GM19351 (cell line): ENCODE data around the gene TCFL5.

Source experiments
- ATAC-seq: cut with Tn5 transposase; IDR thresholded peaks from one replicate; pipeline ENCODE4 v1.9.1; 2021; ENCODE audit warnings: mild to moderate bottlenecking, moderate library complexity; ENCODE audit not compliant: unreplicated experiment

The TCFL5 gene

DNA sequence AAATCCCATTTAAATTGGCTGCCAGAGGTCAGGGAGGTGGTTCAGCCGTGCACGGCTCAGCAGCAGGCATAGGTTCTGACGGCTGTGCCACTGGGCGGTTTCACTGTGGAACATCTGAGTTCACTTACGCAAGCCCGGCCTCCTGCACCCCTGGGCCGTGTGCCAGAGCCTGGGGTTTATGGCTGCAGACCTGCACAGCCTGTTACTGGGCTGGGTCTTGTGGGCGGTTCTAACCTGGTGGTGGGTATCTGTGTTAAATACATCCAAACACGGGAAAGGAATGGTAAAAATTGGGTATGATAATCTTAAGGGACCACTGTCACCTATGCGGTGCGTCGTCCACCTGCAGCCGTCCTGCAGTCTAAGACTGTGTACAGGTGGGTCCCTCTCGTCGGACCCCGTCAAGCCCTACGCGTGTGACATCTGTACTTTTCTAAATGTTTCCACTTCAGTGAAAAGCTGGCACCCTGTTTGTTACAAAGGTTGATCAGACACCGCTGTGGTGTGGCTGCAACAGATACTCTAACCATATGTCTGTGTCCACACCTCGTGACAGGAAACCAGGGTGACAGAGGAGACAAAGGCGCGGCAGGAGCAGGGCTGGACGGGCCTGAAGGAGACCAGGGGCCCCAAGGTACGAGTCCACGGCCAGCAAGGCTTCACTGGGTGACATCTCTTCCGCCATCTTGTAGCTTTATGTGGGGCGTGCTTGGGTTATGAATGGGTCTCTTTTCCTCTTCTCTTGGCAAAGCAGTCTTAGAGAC, 23.3 kb downstream of the TCFL5 start:
- ATAC-seq: no peak

DNA sequence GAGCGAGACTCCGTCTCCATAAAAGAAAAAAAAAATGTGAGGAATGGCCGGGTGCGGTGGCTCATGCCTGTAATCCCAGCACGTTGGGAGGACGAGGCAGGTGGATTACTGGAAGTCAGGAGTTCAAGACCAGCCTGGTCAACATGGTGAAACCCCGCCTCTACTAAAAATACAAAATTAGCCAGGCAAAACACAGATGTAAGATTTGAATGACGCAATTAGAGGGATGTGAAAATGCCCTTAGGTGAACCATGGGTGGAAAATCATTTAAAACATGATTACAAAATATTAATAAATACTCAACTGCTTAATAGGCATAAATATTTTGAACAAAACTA, 23.9 kb downstream of the TCFL5 start:
- no peak for ATAC-seq

DNA sequence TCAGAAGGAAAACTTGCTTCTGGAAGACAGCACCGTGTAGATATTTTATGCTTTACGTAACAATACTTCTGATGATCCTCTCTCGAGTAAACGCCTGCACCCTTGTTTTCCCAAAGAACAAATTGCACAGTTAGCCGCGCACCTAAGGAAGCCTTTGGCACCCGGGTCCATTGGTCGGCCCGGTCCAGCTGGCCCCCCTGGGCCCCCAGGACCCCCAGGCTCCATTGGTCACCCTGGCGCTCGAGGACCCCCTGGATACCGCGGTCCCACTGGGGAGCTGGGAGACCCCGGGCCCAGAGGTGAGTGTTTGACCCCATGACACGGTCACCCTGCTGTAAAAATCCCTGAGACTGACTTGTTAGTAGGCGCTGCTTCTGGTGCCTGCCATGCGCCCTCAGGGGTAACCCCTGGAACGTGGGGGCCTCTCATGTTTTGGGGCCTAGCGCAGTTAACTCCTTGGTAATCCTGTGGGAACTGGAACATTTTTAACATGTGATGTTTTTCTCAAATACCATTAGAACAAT, 24.6 kb downstream of the TCFL5 start:
- no peak for ATAC-seq

DNA sequence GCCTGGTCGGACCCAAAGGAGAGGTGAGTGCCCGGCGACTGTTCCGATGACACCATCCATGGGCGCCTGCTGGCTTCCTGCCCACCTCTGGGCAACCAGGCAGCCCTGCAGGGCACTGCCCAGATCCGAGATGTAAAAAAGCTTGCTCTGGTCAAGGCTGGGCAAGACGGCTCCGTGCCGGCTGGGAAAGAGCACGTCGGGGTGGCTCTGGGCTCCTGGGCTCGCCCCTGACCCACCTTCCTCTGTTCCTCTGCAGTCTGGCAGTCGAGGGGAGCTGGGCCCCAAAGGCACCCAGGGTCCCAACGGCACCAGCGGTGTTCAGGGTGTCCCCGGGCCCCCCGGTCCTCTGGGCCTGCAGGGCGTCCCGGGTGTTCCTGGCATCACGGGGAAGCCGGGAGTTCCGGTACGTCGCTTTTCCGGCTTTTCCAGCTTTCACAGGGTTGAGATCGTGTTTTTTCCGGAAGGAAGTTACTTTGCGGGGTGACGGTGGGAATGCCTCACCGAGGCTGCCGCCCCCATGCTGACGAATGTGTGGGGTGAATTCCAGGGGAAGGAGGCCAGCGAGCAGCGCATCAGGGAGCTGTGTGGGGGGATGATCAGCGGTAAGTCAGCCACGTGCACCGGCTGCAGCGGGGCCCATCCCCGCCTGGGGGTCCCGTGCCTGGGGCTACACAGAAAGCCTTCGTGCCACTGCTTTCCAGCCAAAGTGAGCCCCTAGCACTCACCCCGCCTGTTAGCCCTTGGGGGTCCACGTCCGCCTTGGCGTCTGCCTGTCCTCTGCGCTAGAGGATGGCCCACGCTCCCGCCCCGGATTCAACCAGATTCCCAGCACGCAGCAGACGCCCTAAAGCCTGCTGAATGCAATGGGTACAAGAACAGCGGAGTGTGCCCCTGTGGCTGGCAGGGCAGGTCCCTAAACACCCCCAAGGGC, 25.4 kb downstream of the TCFL5 start:
- no peak for ATAC-seq

DNA sequence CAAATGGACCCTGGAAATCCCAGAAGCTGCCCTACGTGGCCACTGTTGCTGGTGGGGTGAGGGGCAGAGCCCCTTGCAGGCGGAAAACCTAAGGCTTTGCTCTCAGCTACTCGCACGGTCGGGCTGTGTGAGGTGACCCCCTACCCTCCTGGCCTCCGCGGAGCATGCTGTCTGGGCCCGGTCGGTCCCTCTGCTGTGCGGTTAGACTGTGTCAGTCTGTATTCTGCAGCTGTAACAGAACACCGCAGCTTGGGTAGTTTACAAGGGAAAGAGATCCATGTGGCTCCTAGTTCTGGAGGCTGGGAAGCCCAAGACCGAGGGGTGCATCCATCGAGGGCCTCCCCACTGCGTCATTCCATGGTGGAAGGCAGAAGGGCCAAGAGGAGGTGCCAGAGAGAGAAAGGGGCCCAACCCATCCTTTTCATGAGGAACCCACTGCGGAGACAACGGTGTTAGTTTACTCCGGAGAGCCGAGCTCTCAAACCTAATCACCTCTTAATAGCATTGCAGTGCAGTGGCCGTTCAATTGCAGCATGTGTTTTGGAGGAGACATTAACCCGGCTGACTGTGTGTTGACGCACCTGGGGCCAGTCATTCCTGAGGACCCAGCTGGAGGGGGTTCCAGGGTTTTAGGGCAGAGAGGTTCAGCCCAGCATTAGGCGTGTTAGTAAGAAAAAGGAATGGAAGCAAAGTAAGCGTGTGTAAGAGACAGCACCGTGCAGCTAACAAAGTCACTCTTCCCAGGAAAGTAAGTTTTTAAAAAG, 26.5 kb downstream of the TCFL5 start:
- no peak for ATAC-seq

DNA sequence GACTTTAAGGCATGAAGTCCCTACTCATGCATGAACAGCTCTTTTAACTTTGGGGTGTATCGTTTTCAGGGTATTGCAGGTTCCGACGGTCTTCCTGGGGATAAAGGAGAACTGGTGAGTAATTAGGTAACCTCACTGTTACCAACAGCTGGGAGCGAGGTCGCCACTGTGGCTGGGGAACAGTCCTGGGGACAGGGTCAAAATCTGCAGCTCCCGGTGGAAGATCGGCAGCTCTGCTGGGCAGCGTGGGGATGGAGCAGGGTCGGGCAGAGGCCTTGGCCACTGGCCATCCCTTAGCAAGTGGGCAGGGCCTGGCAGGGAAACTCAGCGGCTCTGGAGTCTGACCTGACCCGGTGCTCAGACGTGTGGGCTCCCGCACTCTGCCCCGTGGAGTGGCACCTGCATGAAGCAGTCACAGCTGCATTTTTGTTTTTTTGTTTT, 28.7 kb downstream of the TCFL5 start:
- ATAC-seq: no peak

DNA sequence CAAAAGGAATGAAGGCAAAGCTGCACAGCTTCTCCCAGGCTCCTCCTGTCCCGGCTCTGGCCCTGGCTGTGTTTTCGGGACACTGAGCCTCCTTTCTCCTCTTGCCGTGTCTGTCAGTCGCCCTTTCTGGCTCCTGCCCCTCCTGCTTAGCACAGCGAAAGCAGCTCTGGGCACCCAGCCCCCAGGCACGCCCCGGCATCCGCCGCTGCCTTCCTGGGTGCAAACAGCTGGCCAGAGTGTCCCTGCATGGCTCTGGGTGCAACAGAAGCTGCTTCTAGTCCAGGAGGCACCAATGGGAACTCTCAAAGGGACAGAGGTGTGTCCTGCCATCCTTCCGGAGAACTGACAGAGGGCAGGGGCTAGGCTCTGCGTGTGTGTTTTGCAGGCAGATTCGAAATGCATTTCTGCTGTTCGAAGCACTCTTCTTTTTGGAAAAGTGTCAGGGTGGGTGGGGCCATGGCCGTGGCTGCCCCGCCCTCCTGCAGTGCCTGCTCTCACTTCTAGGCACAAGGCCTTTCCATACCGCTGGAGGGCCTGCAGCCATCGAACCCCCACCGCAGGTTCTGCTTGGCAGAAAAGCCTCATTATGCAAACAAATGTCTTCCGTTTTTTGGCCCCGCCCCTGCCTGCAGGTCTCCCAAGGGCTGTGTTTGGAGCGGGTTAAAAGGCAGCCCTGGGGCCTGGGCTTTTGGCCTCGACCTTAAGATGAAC, 29.3 kb downstream of the TCFL5 start:
- no peak for ATAC-seq

DNA sequence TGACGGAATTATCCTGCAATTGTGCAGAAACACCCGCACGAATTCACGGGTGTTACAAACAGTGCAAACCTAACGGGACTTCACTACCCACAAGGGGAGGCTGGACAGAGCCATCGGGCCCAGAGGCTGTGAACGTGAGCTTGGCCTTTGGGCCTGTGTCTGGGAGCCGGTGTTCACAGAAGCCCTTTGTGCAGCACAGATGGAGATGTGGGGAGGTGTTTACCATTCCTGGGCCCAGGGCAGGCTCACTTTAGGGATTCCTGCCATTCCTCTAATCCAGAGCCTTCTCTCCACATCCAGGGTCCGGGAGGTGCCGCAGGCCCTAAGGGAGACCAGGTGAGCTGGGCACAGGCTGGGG, 29.8 kb downstream of the TCFL5 start:
- no peak for ATAC-seq

DNA sequence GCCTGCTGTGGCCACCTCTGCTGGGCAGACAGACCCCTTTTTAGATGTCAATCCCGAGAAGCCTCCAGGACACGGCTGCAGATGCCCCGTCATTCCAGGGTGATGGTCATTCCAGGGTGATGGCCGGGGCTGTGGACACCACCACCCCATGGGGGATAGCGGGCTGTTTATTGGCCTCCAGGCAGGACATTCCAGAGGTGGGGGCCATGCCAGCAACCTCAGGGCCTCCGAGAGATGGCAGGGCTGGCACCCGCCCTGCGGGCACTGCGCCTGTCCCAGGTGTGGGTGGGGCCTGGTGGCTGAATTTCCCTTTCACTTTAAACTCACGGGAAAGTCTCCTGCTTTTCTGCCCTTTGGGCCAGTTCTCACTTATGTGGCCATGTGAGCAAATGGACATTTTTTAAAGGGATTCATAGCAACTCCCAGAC, 30.2 kb downstream of the TCFL5 start:
- no peak for ATAC-seq

DNA sequence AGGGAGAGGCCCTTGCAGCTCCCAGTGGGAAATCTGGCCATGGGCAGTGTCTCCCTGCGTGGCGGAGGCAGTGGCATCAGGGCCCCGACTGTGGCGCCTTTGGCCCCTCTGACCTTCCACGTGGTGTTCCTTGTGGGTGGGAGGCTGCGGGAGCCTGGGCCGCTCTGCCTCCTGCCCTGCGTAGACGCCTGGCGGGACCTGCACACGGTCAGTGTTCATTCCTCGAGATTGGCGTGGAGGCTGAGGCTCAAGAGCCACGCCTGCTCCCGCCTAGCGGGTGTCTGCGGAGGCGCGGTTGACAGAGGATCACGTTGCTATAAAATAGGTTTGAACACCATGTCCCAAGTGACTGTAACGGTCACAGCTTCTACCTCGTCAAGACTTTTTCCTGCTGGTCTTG, 30.8 kb downstream of the TCFL5 start:
- ATAC-seq: no peak

DNA sequence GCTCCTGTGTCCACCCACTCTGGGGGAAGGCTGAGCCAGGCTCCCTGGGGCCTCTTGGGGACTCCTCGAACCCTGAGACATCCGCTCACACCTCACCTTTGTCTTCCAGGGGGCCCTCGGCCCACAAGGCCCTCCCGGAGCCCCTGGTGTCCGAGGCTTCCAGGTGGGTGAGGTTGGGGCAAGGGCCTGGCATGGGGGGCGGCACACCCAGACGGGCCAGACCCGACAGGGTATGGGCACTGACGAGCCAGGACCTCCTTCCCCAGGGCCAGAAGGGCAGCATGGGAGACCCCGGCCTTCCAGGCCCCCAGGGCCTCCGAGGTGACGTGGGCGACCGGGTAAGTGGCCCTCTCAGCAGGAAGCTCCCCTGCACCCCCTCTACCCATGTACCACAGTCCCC, 31.4 kb downstream of the TCFL5 start:
- ATAC-seq: no peak

DNA sequence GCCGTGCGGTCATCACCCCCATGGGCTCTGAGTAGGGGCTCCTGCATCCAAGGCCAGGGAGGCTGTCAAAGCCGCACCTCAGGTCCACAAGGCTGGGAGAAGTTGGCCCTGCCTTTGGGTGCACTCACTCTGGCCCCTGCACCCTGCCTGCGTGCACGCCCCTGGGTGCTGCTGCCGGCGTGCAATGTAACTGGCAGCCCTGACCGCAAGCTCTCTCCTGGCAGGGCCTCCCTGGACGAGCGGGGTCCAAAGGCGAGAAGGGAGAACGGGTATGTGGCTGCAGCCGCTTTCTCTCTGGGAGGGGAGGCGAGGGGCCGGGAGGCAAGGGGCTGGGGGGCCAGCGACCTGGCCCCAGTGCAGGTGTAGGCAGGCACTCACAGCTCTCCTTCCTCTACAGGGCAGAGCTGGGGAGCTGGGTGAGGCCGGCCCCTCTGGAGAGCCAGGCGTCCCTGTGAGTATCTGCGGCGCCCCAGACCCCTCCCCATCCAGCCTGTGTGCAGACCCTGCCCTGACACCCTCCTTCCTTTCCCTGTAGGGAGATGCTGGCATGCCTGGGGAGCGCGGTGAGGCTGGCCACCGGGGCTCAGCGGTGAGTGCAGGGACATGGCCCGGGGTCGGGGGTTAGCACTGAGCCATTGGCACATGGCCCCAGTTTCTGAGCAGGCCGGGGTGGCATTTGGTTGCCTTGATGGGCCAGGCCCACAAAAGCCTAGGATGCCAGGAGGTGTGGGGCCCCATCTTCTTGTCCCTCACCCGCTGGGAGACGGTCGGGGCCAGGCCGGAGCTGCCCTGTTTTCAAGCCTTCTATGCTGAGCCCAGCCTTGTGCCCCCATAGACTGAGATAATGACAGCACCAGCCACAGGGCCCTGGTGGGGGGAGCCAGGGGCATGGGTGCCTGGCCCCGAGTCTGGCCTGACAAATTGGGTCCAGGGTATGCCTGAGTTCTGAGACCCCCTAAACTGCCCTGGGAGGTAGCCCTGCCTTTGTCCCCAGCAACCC, 32.1 kb downstream of the TCFL5 start:
- ATAC-seq: no peak

DNA sequence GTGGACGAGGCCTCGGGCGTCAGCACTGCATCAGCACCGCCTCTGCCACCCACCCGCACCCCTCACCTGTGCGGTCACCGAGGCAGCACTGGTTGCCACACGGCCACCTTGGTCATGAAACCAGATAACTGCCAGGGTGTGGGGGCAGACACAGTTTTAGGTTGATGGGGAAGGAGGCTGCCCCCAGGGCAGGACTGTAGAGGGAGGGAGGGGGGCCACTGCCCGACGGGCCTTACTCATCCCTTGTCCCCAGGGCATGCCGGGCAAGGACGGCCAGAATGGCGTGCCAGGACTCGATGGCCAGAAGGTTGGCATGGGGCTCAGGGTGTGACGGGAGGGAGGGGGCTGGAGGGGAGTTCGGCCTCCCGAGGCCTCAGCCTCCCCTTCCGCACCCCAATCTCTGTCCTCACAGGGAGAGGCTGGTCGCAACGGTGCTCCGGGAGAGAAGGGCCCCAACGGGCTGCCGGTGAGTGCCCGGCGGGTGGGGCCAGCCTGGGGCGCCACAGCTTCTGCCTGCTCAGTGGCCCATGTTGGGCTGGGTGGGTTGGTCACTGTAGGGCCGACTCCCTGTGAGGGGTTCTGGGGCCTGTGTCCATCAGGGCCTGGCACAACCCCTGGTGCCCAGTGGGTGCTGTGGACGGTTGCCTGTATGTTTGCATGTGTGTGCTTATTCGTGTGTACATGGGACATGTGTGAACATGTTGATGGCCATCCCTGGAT, 33.0 kb downstream of the TCFL5 start:
- no peak for ATAC-seq

DNA sequence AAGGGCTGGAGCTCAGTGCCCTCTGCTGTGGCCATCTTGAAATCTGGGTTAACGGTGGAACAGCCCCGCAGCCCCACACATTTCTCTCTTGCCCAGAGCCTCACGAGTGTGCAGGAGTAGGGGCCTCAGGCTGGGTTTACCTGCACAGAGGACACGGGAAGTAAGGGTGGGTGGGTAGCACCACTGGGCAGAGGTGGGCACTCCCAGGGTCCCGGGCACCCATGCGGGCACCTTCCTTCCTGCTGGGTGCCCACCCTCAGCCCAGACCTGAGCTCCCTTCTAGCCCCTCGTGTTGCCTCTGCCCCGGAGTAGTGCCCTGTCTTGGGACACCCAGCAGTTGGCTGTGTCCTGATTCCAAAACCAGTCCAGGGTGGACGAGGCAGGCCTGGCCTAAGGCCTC, 33.6 kb downstream of the TCFL5 start:
- no peak for ATAC-seq

DNA sequence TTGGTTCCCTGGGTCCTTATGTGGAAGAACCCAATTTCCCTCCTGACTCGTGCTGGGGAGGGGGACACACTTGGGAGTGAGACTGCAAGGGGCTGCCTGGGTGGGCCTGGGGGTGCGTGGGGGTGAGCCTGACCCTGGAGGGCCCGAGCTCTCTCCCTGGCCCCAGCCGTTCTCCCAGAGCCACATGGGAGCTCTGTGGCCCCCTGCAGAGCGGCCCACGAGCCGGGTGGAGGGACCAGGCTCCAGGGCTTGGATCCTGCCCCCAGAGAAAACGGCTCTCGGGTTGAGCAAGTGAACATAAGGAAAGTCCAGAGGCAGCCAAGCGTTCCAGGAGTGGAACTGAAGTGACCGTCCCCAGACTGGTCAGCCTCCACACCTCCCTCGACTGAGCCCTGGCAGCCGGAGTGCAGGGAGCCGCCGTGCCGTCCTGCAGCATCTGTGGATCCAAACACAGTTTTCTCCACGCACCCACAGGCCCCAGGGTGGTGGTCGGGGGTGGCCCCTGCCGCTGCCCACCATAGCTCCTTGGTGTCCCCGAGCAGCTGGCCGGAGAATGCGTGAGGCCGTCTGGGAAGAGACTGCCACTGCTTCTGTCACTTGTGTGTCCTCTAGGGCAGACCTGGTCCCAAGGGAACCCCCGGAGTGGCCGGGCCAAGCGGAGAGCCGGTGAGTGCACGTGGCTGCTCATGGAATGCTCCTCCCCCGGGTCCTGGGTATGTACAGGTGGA, 34.1 kb downstream of the TCFL5 start:
- ATAC-seq: no peak

DNA sequence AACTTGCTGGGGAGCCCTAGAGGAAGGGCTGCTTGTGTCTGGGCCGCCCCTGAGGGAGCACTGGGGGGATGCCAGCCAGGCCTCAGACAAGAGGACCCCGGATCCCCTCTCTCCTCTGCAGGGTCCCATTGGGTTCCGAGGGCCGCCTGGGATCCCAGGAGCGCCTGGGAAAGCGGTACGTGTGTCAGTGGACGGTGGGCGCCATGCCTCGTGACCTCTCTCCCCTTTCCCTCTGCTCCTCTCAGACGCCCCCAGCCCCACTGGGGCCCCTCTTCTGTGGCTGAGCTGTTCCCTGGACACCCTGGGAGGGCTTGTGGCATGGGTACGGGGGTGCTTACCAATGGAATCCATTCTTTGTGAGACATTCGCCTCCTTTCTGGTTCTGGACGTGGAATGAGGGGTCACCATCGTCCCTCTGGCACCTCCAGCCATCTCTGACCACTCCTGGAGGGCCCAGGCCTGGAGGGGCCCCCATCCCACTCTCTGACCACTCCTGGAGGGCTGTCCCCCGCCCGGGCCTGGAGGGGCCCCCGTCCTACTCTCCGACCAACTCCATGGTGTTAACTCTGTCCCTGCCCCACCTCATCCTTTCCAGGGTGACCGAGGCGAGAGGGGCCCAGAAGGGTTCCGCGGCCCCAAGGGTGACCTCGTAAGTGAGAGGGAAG, 34.8 kb downstream of the TCFL5 start:
- ATAC-seq: no peak

DNA sequence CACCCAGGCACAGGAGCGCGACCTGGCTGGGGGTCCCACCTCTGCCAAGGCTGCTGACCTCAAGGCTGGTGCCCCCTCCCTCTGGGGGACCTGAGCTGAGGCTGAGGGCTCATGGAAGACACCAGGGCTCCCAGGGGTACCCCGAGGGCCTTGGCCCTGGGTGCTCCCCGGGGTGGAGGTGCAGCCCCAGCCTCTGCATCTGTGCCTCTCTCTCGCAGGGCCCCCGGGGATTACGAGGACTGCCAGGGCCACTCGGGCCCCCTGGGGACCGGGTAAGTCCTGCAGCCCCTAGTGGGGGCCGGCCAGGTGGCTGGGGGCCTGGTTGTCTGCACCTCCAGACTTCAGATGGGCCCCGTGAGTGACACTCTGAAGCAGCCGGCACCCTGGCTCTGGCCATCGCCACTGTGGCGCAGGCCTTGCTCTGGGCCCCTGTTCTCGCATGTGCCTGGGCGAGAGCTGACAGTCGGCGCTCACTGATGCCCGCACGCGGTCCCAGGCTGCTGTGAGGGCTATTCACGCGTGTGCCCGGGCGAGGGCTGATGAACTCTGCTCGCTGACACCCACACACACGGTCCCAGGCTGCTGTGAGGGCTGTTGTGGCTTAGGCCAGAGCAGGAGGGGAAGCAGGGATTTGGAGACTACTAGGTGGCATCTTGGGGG, 35.5 kb downstream of the TCFL5 start:
- no peak for ATAC-seq
